ENCODE data around the gene ALPP.
"Not testable (repeated sequence)": the region's sequence is repeated elsewhere in the genome, so short reads cannot be mapped to it uniquely, and the experiment has no call there.

The ALPP gene

GRCh38 chr2:232381204-232382031 lies 2.9 kb downstream of the ALPP start:
- peaks cover 43% of the 10 kb centered on the region for H3K27me3 ChIP-seq (ENCODE audit: control insufficient read depth, insufficient read depth, low read length)
- not testable (repeated sequence) for H3K9me3 ChIP-seq (ENCODE audit: control insufficient read depth, low read length); H3K4me1 ChIP-seq (ENCODE audit: control insufficient read depth, insufficient read depth, low read length); H3K36me3 ChIP-seq (ENCODE audit: control insufficient read depth, insufficient read depth, low read length); H3K9ac ChIP-seq (ENCODE audit: low read length); H3K4me3 ChIP-seq (ENCODE audit: low read length)

DNA sequence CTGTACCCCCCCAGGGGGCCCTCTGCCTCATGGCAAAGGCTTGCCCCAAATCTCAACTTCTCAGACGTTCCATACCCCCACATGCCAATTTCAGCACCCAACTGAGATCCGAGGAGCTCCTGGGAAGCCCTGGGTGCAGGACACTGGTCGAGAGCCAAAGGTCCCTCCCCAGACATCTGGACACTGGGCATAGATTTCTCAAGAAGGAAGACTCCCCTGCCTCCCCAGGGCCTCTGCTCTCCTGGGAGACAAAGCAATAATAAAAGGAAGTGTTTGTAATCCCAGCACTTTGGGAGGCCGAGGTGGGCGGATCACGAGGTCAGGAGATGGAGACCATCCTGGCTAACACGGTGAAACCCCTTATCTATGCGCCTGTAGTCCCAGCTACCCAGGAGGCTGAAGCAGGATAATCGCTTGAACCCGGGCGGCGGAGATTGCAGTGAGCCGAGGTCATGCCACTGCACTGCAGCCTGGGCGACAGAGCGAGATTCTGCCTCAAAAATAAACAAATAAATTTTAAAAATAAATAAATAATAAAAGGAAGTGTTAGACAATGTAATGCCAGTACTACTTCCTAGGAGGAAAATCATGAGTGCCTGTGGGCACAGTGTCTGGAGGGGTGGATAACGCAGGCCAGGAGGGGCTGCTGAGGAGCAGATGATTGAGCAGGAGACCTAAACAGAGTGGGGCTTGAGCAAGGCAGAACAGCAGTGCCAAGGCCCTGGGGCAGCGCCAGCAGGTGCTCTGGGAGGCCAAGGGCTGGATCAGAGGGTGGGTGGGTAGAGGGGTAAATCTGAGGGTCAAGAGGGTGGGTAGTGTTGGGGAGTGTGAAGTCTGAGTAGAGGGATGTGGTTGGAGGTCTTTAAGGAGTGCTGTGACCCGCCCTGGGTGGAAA lies 4.0 kb downstream of the ALPP start:
- no peaks in the 10 kb centered on the region for H3K36me3 ChIP-seq (ENCODE audit: control insufficient read depth, insufficient read depth, low read length)
- H3K27me3 ChIP-seq (ENCODE audit: control insufficient read depth, insufficient read depth, low read length), result peaks cover 55% of the 10 kb centered on the region
- peaks cover 11% of the 10 kb centered on the region for H3K4me1 ChIP-seq (ENCODE audit: control insufficient read depth, insufficient read depth, low read length)
- H3K4me3 ChIP-seq (ENCODE audit: low read length), result no peak overlapping the region
- no peaks in the 10 kb centered on the region for H3K9me3 ChIP-seq (ENCODE audit: control insufficient read depth, low read length)
- no peak overlapping the region for H3K9ac ChIP-seq (ENCODE audit: low read length)

GRCh38 chr2:232384466-232384865 lies 5.9 kb downstream of the ALPP start:
- H3K4me3 ChIP-seq (ENCODE audit: low read length), result no peak overlapping the region
- H3K9me3 ChIP-seq (ENCODE audit: control insufficient read depth, low read length), result no peaks in the 10 kb centered on the region
- no peak overlapping the region for H3K9ac ChIP-seq (ENCODE audit: low read length)
- H3K4me1 ChIP-seq (ENCODE audit: control insufficient read depth, insufficient read depth, low read length), result peaks cover 21% of the 10 kb centered on the region
- H3K27me3 ChIP-seq (ENCODE audit: control insufficient read depth, insufficient read depth, low read length), result peaks cover 71% of the 10 kb centered on the region
- H3K36me3 ChIP-seq (ENCODE audit: control insufficient read depth, insufficient read depth, low read length), result no peaks in the 10 kb centered on the region

DNA sequence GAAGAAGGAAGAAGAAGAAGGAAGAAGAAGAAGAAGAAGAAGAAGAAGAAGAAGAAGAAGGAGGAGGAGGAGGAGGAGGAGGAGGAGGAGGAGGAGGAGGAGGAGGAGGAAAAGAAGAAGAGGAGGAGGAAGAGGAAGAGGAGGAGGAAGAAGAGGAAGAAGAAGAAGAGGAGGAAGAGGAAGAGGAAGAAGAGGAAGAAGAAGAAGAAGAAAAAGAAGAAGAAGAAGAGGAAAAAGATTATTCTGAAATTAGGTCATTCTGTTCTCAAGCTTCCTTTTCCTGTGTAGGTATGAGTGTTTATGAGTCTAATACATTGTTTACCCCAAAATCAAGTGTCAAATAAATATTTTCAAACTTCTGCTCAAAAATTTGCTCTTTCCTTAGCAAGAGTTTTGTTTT lies 6.5 kb downstream of the ALPP start:
- not testable (repeated sequence) for H3K36me3 ChIP-seq (ENCODE audit: control insufficient read depth, insufficient read depth, low read length); H3K9me3 ChIP-seq (ENCODE audit: control insufficient read depth, low read length); H3K4me3 ChIP-seq (ENCODE audit: low read length); H3K9ac ChIP-seq (ENCODE audit: low read length)
- peaks cover 21% of the 10 kb centered on the region for H3K4me1 ChIP-seq (ENCODE audit: control insufficient read depth, insufficient read depth, low read length)
- H3K27me3 ChIP-seq (ENCODE audit: control insufficient read depth, insufficient read depth, low read length), result peaks cover 72% of the 10 kb centered on the region

DNA sequence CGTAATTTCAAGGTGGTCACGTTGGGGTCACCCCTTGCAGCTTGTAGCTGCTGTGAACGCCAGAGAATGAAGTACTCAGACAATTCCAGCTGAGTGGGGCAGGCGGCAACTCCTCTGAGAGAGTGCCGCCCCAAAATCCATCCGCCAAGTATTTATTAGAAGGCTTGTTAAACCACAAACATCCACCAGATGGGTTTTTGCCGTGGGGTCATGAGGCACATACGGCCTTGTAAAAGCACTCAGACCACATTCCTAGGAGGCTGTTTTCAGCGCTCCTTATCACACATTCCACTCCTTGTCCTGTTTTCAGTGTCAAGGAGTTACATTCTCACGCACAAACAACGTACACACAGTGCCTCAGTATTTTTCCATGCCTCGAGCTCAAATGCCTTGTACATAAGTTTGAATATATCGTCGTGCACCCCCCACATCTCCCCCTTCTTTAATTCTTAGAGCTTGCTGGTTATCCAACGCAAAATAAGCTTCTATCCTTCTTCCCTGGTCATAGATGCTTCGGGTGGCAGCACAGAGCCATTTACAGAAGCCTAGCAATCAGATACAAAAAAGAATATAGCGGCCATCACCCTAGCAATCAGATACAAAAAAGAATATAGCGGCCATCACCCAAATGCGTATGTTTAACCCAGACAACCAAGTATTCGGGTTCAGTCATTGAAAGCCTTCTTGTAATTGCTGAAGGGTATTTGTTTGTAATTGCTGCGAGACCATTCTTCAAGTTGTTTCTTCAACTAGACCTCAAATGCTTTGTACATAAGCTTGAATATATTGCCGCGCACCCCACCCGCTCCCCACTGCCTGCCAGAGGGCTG lies 7.3 kb downstream of the ALPP start:
- Histone ChIP-seq H3K36me3 (ENCODE audit: control insufficient read depth, insufficient read depth, low read length) (no peaks in the 10 kb centered on the region), H3K4me3 (ENCODE audit: low read length) (no peak overlapping the region), H3K9me3 (ENCODE audit: control insufficient read depth, low read length) (no peaks in the 10 kb centered on the region), H3K27me3 (ENCODE audit: control insufficient read depth, insufficient read depth, low read length) (peaks cover 77% of the 10 kb centered on the region), H3K4me1 (ENCODE audit: control insufficient read depth, insufficient read depth, low read length) (peaks cover 21% of the 10 kb centered on the region), H3K9ac (ENCODE audit: low read length) (no peak overlapping the region)

GRCh38 chr2:232386490-232386739 lies 7.9 kb downstream of the ALPP start:
- Histone ChIP-seq H3K4me3 (ENCODE audit: low read length) (no peak overlapping the region), H3K9ac (ENCODE audit: low read length) (no peak overlapping the region), H3K27me3 (ENCODE audit: control insufficient read depth, insufficient read depth, low read length) (peaks cover 74% of the 10 kb centered on the region), H3K4me1 (ENCODE audit: control insufficient read depth, insufficient read depth, low read length) (peaks cover 21% of the 10 kb centered on the region), H3K9me3 (ENCODE audit: control insufficient read depth, low read length) (no peaks in the 10 kb centered on the region), H3K36me3 (ENCODE audit: control insufficient read depth, insufficient read depth, low read length) (no peaks in the 10 kb centered on the region)

GRCh38 chr2:232386740-232387450 lies 8.3 kb downstream of the ALPP start:
- Histone ChIP-seq H3K27me3 (ENCODE audit: control insufficient read depth, insufficient read depth, low read length) (peaks cover 69% of the 10 kb centered on the region), H3K36me3 (ENCODE audit: control insufficient read depth, insufficient read depth, low read length) (no peaks in the 10 kb centered on the region), H3K4me1 (ENCODE audit: control insufficient read depth, insufficient read depth, low read length) (peaks cover 21% of the 10 kb centered on the region), H3K9me3 (ENCODE audit: control insufficient read depth, low read length) (no peaks in the 10 kb centered on the region), H3K4me3 (ENCODE audit: low read length) (no peak overlapping the region), H3K9ac (ENCODE audit: low read length) (no peak overlapping the region)

GRCh38 chr2:232387451-232388171 lies 9.1 kb downstream of the ALPP start:
- Histone ChIP-seq H3K9ac (ENCODE audit: low read length) (no peak overlapping the region), H3K4me1 (ENCODE audit: control insufficient read depth, insufficient read depth, low read length) (peaks cover 21% of the 10 kb centered on the region), H3K9me3 (ENCODE audit: control insufficient read depth, low read length) (no peaks in the 10 kb centered on the region), H3K4me3 (ENCODE audit: low read length) (no peak overlapping the region), H3K27me3 (ENCODE audit: control insufficient read depth, insufficient read depth, low read length) (peaks cover 62% of the 10 kb centered on the region), H3K36me3 (ENCODE audit: control insufficient read depth, insufficient read depth, low read length) (no peaks in the 10 kb centered on the region)

DNA sequence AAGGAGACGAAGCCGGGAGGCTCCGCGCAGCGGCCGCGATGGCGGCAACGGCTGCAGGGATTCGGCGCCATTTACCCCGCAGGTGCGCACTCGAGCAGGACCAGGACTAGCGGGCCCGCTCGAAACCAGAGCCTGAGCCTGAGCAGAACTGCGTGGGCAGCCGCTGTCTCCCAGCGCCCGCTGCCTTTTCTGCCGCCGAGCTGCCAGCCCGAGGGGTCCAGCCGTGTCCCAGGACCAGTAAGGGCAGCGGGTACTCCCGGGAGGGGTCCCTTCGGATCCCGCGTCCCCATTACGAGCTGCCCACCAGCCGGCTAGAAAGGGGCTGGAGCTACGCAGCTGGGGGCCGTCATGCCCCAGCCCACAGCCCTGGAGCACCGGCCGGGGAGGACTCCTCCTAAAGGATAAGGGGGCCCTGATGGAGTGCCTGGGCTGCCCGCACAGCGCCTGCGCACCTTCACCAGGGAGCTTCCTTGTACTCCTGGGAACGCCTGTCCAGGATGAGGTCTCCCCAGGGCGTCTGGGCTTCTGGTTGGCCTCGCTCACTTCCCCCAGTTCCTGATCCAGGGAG lies 9.9 kb downstream of the ALPP start:
- Histone ChIP-seq H3K36me3 (ENCODE audit: control insufficient read depth, insufficient read depth, low read length) (no peaks in the 10 kb centered on the region), H3K9me3 (ENCODE audit: control insufficient read depth, low read length) (no peaks in the 10 kb centered on the region), H3K4me1 (ENCODE audit: control insufficient read depth, insufficient read depth, low read length) (peaks cover 21% of the 10 kb centered on the region), H3K4me3 (ENCODE audit: low read length) (no peak overlapping the region), H3K9ac (ENCODE audit: low read length) (no peak overlapping the region), H3K27me3 (ENCODE audit: control insufficient read depth, insufficient read depth, low read length) (peaks cover 59% of the 10 kb centered on the region)

- no peak overlapping the region for H3K4me3 ChIP-seq (ENCODE audit: low read length)
- no peak overlapping the region for H3K9ac ChIP-seq (ENCODE audit: low read length)
- H3K4me1 ChIP-seq (ENCODE audit: control insufficient read depth, insufficient read depth, low read length), result peaks cover 21% of the 10 kb centered on the region
- no peaks in the 10 kb centered on the region for H3K36me3 ChIP-seq (ENCODE audit: control insufficient read depth, insufficient read depth, low read length)
- no peaks in the 10 kb centered on the region for H3K9me3 ChIP-seq (ENCODE audit: control insufficient read depth, low read length)
- H3K27me3 ChIP-seq (ENCODE audit: control insufficient read depth, insufficient read depth, low read length), result peaks cover 52% of the 10 kb centered on the region
Observed at GRCh38 chr2:232389327-232389726, 10.8 kb downstream of the ALPP start.

- Histone ChIP-seq H3K9ac (ENCODE audit: low read length) (no peak overlapping the region), H3K9me3 (ENCODE audit: control insufficient read depth, low read length) (no peaks in the 10 kb centered on the region), H3K4me1 (ENCODE audit: control insufficient read depth, insufficient read depth, low read length) (peaks cover 21% of the 10 kb centered on the region), H3K36me3 (ENCODE audit: control insufficient read depth, insufficient read depth, low read length) (no peaks in the 10 kb centered on the region), H3K4me3 (ENCODE audit: low read length) (no peak overlapping the region), H3K27me3 (ENCODE audit: control insufficient read depth, insufficient read depth, low read length) (peaks cover 42% of the 10 kb centered on the region)
Observed at GRCh38 chr2:232390661-232391060, 12.1 kb downstream of the ALPP start.
